Heart right ventricle (tissue), 16 donors: ENCODE data around the gene CNGA4. TPM values are rescaled to one million over a fixed set of nuclear protein-coding genes. Genes with fewer than 3 reads are reported as not detected.

Experiments
- ATAC-seq, 8 donors: fragments of 200-7000 bp; cut with Tn5 transposase; one replicate each; pipeline ENCODE4 v1.9.1; 2020; ENCODE audit warnings: mild to moderate bottlenecking in 8 of 8, moderate library complexity in 8 of 8, moderate number of reproducible peaks in 1 of 8
- DNase-seq, 2 donors: peaks; one replicate each; pipeline ENCODE4 v3.0.0-alpha.2; 2020
- H3K27ac ChIP-seq, 10 donors: fragments of 200-600 bp; sonication (generic) in 2 of 10; one replicate each; pipeline versions ENCODE4 v1.5.0 to v1.8.0; 2020 to 2022; ENCODE audit warnings: mild to moderate bottlenecking in 3 of 10
- H3K27me3 ChIP-seq, 7 donors: fragments of 200-600 bp; one replicate each; pipeline ENCODE4 v1.8.0; 2021 to 2022; ENCODE audit warnings: mild to moderate bottlenecking in 2 of 7
- H3K36me3 ChIP-seq, 9 donors: fragments of 200-600 bp; sonication (generic) in 1 of 9; one replicate each; pipeline versions ENCODE4 v1.5.0 to v1.8.0; 2020 to 2022; ENCODE audit warnings: mild to moderate bottlenecking in 2 of 9
- H3K4me1 ChIP-seq, 9 donors: fragments of 200-600 bp; sonication (generic) in 1 of 9; one replicate each; pipeline versions ENCODE4 v1.5.0 to v1.8.0; 2020 to 2022; ENCODE audit warnings: mild to moderate bottlenecking in 4 of 9
- H3K4me3 ChIP-seq, 10 donors: fragments of 200-600 bp; sonication (generic) in 2 of 10; one replicate each; pipeline versions ENCODE4 v1.5.0 to v1.8.0; 2020 to 2022; ENCODE audit warnings: mild to moderate bottlenecking in 7 of 10, moderate library complexity in 2 of 10
- H3K9me3 ChIP-seq, 11 donors: fragments of 200-600 bp in 10 of 11; sonication (generic) in 2 of 11; one replicate each; pipeline versions ENCODE4 v1.5.0 to v1.8.0; 2013 to 2022; ENCODE audit warnings: mild to moderate bottlenecking in 2 of 11, control low read depth in 1 of 11, moderate library complexity in 1 of 11
- WGBS, 2 donors: extraction: QIAGEN DNeasy Blood & Tissue Kit; methylation state at CpG; one replicate each; pipeline ENCODE4 v1.1.7; 2013; ENCODE audit warnings: inconsistent platforms in 1 of 2; 5-methylcytosine and 5-hydroxymethylcytosine counted together
- intact Hi-C, 10 donors: fragments of 100-400 bp; cut with DNase I; formaldehyde crosslinking; loops; one replicate each; pipeline versions ENCODE4 v1.11.1 to v1.14.2; 2022
- polyA plus RNA-seq, 2 donors: library from polyadenylated mRNA; stranded (reverse); fragments of 200-250 nt; gene quantifications; one replicate each; pipeline ENCODE4 v1.2.3, GENCODE V29; 2013
- total RNA-seq, 10 donors: library from RNA; stranded (reverse); fragmentation: NEBNext Ultra II Directional in 3 of 10; extraction: Animal tissue kit (Norgen Biotek cat#: 25700) in 3 of 10; gene quantifications; one replicate each; pipeline versions ENCODE4 v1.2.1 to v1.2.4, GENCODE V29; 2021 to 2023
- TF ChIP-seq, protein P1 (sequence below), 9 donors: fragments of 200-600 bp; sonication (generic) in 2 of 9; IDR thresholded peaks; one replicate each; pipeline versions ENCODE4 v1.5.0 to v1.8.0; 2021 to 2022; ENCODE audit warnings: antibody characterized with exemption in 9 of 9, mild to moderate bottlenecking in 5 of 9, moderate library complexity in 1 of 9
- donor health status: Arrhythmogenic right ventricular cardiomyopathy.
- donor health status: ischemic (EF 13 %, LVEDD 7.1; RV severe dilation, severe dysfunction).
- donor health status: healthy with polysubstance abuse.
- donor health status: DM: no; HTN: yes; CAD: no.
- donor health status: DM: no; HTN: no; CAD: no.
- donor health status: ischemic (EF 25% LVEDD 6.9; RV normal size, moderate dysfunction).
- donor health status: ischemic (EF 25% LVEDD 5.7; RV mildly dilated, moderate dysfunction).
- donor health status: healthy.
- donor health status: DM: yes; HTN: yes; CAD: no.
- donor health status: Ischemic cardiomyopathy.
- donor health status: ischemic (EF 35%, LVEDD 5.7; RV mildly dilated, moderate dysfunction).
- donor health status: nonischemic (EF 11% LVEDD 7.7; RV severe dilation, severe dysfunction).
- donor health status: DM: yes; HTN: yes; CAD: no.
- donor health status: PGD.
- donor health status: ischemic (EF 29% LVEDD 5.4; RV normal size, mild dysfunction).
- donor health status: nonischemic (EF 23%, LVEDD 6.1; RV moderate dilation, normal function).

The CNGA4 gene
- total and polyA plus RNA-seq, 12 donors: 0.01 to 0.13 TPM; not detected in 10

DNA sequence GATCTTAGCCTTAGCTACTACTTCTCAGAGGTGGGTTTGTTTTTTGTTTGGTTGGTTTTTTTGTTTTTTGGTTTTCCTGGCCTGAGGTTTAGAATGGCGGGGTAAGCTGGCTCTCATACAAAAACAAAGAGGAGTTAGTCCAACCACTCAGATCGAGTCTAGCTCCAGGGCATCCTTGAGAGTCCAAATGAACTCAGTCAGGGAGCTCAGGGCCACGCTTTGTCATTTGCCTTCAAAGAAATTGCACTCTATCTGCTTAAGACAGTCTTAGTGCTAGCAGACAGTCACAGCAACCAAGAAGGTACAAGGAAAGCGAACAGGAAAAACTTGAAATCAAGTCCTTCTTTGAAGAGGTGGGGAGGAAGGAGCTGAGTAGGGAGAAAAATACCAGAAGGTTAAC lies 22.4 kb upstream of the CNGA4 start:
- Histone ChIP-seq H3K4me1 (peaks cover 0 to 20% (median 9%) of the 10 kb centered on the region in 9 donors), H3K4me3 (no peak overlapping the region), H3K27ac (no peak overlapping the region), H3K9me3 (no peaks in the 10 kb centered on the region), H3K36me3 (peaks cover 0 to 100% (median 46%) of the 10 kb centered on the region in 9 donors), H3K27me3 (no peaks in the 10 kb centered on the region)
- intact Hi-C loops: no loop called here
- 93% methylated on average over 4 of the region's 4 CpGs for WGBS, 2 donors
- no peak for ATAC-seq
- TF ChIP-seq, protein P1, sequence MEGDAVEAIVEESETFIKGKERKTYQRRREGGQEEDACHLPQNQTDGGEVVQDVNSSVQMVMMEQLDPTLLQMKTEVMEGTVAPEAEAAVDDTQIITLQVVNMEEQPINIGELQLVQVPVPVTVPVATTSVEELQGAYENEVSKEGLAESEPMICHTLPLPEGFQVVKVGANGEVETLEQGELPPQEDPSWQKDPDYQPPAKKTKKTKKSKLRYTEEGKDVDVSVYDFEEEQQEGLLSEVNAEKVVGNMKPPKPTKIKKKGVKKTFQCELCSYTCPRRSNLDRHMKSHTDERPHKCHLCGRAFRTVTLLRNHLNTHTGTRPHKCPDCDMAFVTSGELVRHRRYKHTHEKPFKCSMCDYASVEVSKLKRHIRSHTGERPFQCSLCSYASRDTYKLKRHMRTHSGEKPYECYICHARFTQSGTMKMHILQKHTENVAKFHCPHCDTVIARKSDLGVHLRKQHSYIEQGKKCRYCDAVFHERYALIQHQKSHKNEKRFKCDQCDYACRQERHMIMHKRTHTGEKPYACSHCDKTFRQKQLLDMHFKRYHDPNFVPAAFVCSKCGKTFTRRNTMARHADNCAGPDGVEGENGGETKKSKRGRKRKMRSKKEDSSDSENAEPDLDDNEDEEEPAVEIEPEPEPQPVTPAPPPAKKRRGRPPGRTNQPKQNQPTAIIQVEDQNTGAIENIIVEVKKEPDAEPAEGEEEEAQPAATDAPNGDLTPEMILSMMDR (IDR thresholded peaks at IDR 0.05): no peak
- DNase-seq: no peak

DNA sequence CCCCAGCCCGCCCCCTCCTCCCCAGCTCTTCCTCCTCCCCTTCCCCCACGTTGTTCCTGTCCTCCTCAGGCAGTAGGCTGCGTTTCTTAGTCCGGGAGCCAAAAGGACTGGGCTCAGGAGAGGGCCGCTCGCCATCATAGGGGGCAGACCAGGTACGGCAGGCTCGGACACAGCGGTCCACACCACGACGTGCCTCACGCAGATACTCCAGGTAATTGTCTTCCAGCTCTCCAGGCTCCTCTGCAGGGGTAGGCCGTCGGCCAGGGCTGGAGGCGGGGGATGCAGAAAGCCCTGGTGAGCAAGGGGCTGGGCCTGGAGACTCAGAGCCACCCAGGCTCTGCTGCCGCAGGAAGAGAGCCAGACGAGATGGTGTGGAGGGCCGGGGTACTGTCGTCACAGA lies 21.2 kb upstream of the CNGA4 start:
- TF ChIP-seq, protein P1 (IDR thresholded peaks at IDR 0.05): no peak
- Histone ChIP-seq H3K27ac (no peak overlapping the region), H3K4me1 (peaks cover 0 to 22% (median 9%) of the 10 kb centered on the region in 9 donors), H3K4me3 (no peak overlapping the region), H3K27me3 (no peaks in the 10 kb centered on the region), H3K9me3 (no peaks in the 10 kb centered on the region), H3K36me3 (peaks cover 0 to 100% (median 52%) of the 10 kb centered on the region in 9 donors)
- intact Hi-C loops: no loop called here
- ATAC-seq (peak in 1 of 8 donors; percentile 23), DNase-seq (no peak)
- WGBS, 2 donors: 90 to 94% methylated on average over 19 of the region's 19 CpGs

DNA sequence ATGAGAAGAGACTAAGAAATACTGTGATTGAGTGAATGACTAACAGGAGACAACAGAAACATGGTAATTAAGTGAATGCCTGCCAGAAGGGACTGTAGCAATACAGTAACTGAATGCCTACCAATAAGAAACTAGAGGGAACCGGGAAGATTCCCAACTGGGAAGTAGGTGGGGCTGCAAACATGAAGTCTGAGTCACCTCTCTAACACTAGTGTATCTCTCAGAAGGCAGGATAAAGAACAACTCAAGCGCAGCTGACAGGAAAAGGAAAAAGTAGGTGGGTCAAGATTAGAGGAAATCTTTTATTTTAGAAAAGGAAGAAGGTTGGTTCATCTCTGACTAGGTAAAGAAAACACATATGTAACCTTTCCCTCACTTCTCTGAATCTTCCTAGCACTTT lies 19.5 kb upstream of the CNGA4 start:
- intact Hi-C loops: no loop called here
- Histone ChIP-seq H3K36me3 (peaks cover 0 to 100% (median 58%) of the 10 kb centered on the region in 9 donors), H3K4me3 (no peak overlapping the region), H3K27me3 (no peaks in the 10 kb centered on the region), H3K9me3 (no peaks in the 10 kb centered on the region), H3K27ac (peak overlapping the region in 6 of 10 donors; percentile 33 to 67 (median 50)), H3K4me1 (peaks cover 0 to 26% (median 10%) of the 10 kb centered on the region in 9 donors)
- TF ChIP-seq, protein P1 (IDR thresholded peaks at IDR 0.05): no peak
- WGBS, 2 donors: 40 to 58% methylated on average over 2 of the region's 2 CpGs
- peak in 1 of 2 donors; percentile 38 for DNase-seq
- ATAC-seq: peak in 7 of 8 donors; percentile 57 to 88 (median 79)

DNA sequence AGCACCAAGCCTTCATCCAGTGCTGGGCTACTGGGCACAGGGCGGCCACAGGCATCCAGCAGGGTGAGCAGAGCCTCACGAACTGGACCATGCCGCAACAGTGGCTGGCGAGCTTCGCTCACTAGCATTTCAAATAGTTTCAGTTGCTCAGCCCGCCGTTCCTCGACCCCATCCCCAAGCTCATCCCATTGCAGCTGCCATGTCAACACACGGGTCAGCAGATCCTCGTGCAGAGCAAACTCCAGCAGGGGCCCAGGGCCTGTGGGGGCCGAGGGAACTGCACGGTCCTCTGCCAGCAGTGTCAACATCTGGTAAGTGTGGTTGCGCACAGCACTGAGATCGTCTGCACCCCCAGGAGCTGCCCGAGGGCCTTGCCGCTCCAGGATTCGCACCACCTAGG lies 15.0 kb upstream of the CNGA4 start:
- H3K9me3 ChIP-seq: no peaks in the 10 kb centered on the region
- H3K36me3 ChIP-seq: peaks cover 0 to 56% (median 33%) of the 10 kb centered on the region in 9 donors
- peaks cover 0 to 48% (median 32%) of the 10 kb centered on the region in 9 donors for H3K4me1 ChIP-seq
- ATAC-seq: peak in 1 of 8 donors; percentile 40
- 97 to 99% methylated on average over 17 of the region's 17 CpGs for WGBS, 2 donors
- peak overlapping the region in 1 of 10 donors; percentile 8 for H3K27ac ChIP-seq
- no peak overlapping the region for H3K4me3 ChIP-seq
- TF ChIP-seq, protein P1 (IDR thresholded peaks at IDR 0.05): no peak
- no peak for DNase-seq
- intact Hi-C loops: loop anchor here in 1 of 10 donors (10.0 kb wide), 1 partner anchor 199 kb away; no protein-coding TSS in a partner anchor
- no peaks in the 10 kb centered on the region for H3K27me3 ChIP-seq
